WTC11 (cell line): ENCODE data around the gene RAB11FIP5.
"Not testable (repeated sequence)": the region's sequence is repeated elsewhere in the genome, so short reads cannot be mapped to it uniquely, and the experiment has no call there.

Experiments
- ATF1 ChIP-seq: sonication (generic); formaldehyde crosslinking; IDR thresholded peaks from 2 replicates; pipeline ENCODE4 v1.8.1; 2023; ENCODE audit warnings: mild to moderate bottlenecking, moderate library complexity, missing genetic modification reagents
- ETV6 ChIP-seq: sonication (generic); formaldehyde crosslinking; IDR thresholded peaks from 2 replicates; pipeline ENCODE4 v1.8.1; 2022; ENCODE audit warnings: mild to moderate bottlenecking, missing genetic modification reagents
- JAZF1 ChIP-seq: fragments of 250-450 bp; sonication (Bioruptor Pico); IDR thresholded peaks from 2 replicates; pipeline ENCODE4 v1.9.0; 2021; ENCODE audit warnings: moderate library complexity, mild to moderate bottlenecking, inconsistent platforms
- ZNF263 ChIP-seq: sonication (generic); formaldehyde crosslinking; IDR thresholded peaks from 2 replicates; pipeline ENCODE4 v1.8.1; 2022; ENCODE audit warnings: low read depth, mild to moderate bottlenecking, moderate library complexity, missing genetic modification reagents

- not testable (repeated sequence) for TF ChIP-seq ZNF263; ETV6 (CRISPR knock-in tag); JAZF1 (CRISPR knock-in tag); ATF1 (CRISPR knock-in tag)
Measured at GRCh38 chr2:73093601-73094218, 19.0 kb downstream of the RAB11FIP5 start.
